HFF-Myc (cell line): ENCODE data around the gene CUEDC1.

Experiments
- DNase-seq: peaks from one replicate; pipeline ENCODE4 v3.0.0-alpha.2; 2011; ENCODE audit warnings: low read depth; ENCODE audit errors: extremely low read depth
- H3K4me3 ChIP-seq: replicated peaks from 2 replicates; pipeline ENCODE4 v1.5.1; 2011; ENCODE audit warnings: low read depth, mild to moderate bottlenecking, control low read depth, low read length
- CTCF ChIP-seq: IDR thresholded peaks from 2 replicates; pipeline ENCODE4 v1.5.1; 2012; ENCODE audit warnings: mild to moderate bottlenecking, low read depth, low read length, control low read depth; ENCODE audit errors: missing control alignments

Gene CUEDC1

GRCh38 chr17:57957120-57957850, 2.1 kb upstream of the CUEDC1 start:
- no peak overlapping the region for H3K4me3 ChIP-seq
- DNase-seq: no peak
- no peak for TF ChIP-seq CTCF

GRCh38 chr17:57956291-57957119, 1.3 kb upstream of the CUEDC1 start:
- no peak for TF ChIP-seq CTCF
- DNase-seq: no peak
- H3K4me3 ChIP-seq: no peak overlapping the region

- peak overlapping the region; percentile 63 for H3K4me3 ChIP-seq
- no peak for DNase-seq
These were observed 622 bp downstream of the CUEDC1 start for GRCh38 chr17:57954397-57955182.

GRCh38 chr17:57953705-57954396, 1.4 kb downstream of the CUEDC1 start:
- DNase-seq: no peak
- TF ChIP-seq CTCF: no peak
- H3K4me3 ChIP-seq: peak overlapping the region; percentile 63

More at GRCh38 chr17:57954397-57955182, 622 bp downstream of the CUEDC1 start:
- no peak for TF ChIP-seq CTCF

GRCh38 chr17:57953219-57953618, 2.0 kb downstream of the CUEDC1 start:
- no peak for DNase-seq
- TF ChIP-seq CTCF: no peak
- H3K4me3 ChIP-seq: no peak overlapping the region

- no peak for TF ChIP-seq CTCF
- no peak for DNase-seq
- H3K4me3 ChIP-seq: no peak overlapping the region
These were observed 5.6 kb downstream of the CUEDC1 start for GRCh38 chr17:57949649-57950048.
